ENCODE measurements around the gene BCL2.

BCL2 gene

DNA sequence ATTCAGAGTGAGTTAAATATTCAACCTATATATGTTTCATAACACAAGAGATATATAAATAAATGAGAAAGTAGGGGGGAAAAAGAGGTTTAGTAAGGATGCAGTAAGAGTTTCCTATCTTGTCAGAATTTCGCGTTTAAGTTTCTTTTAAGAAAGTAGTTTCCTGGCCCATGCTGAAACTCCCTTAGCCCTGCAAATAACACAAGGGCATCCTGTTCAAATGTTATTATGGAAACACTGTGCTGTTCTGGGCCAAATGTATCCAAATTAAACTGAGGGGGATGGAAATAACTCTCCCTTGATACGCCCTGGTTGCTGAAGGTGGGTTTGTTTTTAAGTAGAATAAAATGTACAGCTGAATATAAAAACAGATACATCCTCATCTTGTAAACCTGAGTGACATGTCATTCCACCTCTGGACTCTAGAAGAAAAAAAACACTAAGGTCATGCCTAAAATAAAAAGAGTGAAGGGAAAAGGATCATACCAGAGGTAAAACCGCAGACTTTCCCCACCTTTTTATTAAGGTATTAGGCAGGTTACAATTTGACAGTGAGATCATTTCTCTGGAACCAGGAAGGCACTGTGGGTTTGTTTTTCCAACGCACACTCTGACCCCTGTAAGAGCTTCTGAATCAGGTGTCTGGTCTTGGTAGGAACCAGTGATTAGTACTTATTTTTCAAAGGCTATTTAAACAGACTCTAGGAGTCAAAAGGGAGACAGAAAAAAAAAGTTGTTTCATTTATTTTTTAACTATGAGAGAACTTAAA lies 16.7 kb downstream of the BCL2 start:
- in situ Hi-C loops (cut with MboI; ENCODE audit: low sequenced_read_pairs, unreplicated experiment) = no loop called here
- TF ChIP-seq, protein P1, sequence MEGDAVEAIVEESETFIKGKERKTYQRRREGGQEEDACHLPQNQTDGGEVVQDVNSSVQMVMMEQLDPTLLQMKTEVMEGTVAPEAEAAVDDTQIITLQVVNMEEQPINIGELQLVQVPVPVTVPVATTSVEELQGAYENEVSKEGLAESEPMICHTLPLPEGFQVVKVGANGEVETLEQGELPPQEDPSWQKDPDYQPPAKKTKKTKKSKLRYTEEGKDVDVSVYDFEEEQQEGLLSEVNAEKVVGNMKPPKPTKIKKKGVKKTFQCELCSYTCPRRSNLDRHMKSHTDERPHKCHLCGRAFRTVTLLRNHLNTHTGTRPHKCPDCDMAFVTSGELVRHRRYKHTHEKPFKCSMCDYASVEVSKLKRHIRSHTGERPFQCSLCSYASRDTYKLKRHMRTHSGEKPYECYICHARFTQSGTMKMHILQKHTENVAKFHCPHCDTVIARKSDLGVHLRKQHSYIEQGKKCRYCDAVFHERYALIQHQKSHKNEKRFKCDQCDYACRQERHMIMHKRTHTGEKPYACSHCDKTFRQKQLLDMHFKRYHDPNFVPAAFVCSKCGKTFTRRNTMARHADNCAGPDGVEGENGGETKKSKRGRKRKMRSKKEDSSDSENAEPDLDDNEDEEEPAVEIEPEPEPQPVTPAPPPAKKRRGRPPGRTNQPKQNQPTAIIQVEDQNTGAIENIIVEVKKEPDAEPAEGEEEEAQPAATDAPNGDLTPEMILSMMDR (IDR thresholded peaks at IDR 0.05; ENCODE audit: borderline replicate concordance, control extremely low read depth, extremely low read depth, insufficient read depth, missing control alignments) = no peak
- no peak for DNase-seq (ENCODE audit: low spot score)

DNA sequence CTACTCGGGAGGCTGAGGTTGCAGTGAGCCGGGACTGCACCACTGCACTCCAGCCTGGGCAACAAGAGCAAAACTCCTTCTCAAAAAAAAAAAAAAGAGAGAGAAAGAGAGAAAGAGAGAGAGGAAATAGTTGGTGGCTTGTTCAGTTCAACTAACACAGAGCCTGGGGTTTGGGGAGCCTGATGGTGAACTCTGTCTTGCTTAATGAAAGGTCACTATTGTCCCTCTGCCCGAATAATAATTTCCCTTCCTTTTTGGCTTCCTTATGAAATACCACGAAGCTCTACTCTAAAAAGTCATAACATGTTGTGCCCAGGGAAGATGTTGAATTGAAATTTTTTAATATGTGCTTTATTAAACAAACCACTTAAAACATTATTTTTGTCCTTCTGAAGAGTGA lies 17.3 kb downstream of the BCL2 start:
- in situ Hi-C loops (cut with MboI; ENCODE audit: low sequenced_read_pairs, unreplicated experiment) = no loop called here
- TF ChIP-seq, protein P1 (IDR thresholded peaks at IDR 0.05; ENCODE audit: borderline replicate concordance, control extremely low read depth, extremely low read depth, insufficient read depth, missing control alignments) = no peak
- no peak for DNase-seq (ENCODE audit: low spot score)

DNA sequence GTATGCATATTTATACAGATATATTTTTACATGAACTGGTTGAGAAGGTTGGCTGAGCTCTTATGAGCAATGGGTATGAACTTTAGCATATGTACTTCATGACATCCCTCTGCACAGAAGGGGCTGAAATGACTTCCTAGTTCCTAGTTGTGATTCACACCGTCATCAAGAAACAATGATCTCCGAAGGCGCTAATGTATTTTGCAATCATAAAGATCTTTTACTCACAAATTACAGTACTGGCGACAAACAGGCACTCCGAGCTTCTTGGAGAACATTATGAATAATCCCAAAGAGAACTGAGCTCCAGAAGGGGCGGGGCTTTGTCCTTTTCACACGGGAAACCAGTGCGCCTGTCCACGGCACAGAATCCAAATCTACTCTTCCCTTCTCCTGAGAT lies 18.1 kb downstream of the BCL2 start:
- no peak for DNase-seq (ENCODE audit: low spot score)
- in situ Hi-C loops (cut with MboI; ENCODE audit: low sequenced_read_pairs, unreplicated experiment) = no loop called here
- TF ChIP-seq, protein P1 (IDR thresholded peaks at IDR 0.05; ENCODE audit: borderline replicate concordance, control extremely low read depth, extremely low read depth, insufficient read depth, missing control alignments) = no peak

DNA sequence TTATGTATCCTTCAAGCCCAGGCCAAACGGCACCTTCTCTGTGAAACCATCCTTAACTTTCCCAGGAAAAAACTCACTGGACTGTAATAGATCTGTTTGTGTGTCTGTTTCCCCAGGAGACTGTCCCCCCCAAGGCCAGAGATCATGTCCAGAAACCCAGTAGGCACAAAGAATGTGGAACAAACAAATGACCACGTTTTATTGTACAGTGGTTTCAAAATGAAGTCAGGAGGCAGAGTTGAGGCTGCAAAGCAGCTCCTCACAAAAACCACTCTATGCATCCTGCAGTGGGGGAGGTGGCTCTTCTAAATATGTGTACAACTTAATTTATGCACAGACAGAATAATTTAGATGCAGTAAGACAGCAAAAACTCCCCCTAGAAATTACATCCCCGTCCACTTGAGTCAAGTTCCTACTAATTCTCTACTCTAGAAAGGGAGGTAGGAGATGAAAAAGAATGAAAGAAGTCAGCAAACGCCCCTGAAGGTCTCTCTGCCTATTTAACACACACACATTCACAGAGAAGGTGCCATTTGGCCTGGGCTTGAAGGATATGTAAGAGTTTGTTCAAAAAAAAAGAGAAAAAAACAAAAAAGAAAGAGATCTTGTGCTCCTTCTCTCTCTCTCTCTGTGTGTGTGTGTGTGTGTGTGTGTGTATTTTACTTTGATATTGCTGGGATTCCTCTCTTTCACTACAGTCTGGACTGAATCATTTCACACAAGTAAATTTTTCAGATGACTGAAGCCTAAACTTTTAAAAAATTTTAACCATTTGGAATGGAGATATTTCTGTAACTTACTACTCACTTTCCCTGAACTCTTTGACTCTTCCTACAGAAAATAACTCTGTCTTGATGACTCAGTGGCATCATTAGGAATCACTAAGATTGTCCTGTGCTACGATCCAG lies 19.5 kb downstream of the BCL2 start:
- in situ Hi-C loops (cut with MboI; ENCODE audit: low sequenced_read_pairs, unreplicated experiment) = no loop called here
- peak; percentile 53 for DNase-seq (ENCODE audit: low spot score)
- TF ChIP-seq, protein P1 (IDR thresholded peaks at IDR 0.05; ENCODE audit: borderline replicate concordance, control extremely low read depth, extremely low read depth, insufficient read depth, missing control alignments) = no peak

DNA sequence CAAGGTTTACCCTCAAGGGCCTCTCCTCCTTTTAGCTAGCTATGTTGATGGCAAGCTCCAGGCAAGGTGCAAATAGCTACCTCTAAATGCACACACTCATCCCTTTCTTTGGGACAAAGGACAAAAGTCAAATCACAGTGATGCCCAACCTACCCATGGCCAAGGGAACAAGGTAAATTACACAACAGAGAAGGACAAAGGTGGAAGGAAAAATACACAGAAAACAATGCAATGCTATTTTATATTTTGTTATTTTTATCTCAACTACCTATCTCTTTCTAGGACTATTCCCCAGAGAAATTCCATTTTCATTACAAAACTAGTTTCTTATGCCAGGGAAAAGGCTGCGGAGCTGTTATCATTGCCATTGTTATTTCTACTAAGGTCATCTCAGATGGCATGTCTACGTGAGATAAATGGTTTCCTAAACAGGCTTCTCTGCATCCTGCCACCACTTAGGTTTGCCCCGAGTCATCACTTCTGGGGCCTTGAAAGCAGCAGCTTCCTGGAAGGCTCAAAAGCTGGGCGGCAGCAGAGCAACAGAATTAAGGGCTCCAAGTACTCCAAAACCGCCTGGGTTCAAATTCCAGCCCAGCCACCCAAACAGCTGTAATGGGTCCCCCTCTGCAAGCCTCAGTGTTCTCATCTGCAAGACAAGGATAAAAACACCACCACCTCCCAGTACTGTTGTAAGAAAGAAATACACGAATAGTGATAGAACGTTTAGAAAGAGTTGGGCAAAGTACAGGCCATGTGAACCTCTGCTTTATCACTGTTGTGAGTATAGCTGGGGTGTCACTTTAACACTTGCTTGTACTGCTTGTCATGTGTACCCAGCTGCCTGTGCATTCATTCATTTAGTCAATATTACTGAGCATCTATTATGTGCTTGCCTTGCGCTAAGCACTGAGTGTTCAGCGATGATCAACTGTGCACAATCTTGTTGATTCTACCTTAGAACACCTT lies 20.9 kb downstream of the BCL2 start:
- in situ Hi-C loops (cut with MboI; ENCODE audit: low sequenced_read_pairs, unreplicated experiment) = no loop called here
- TF ChIP-seq, protein P1 (IDR thresholded peaks at IDR 0.05; ENCODE audit: borderline replicate concordance, control extremely low read depth, extremely low read depth, insufficient read depth, missing control alignments) = no peak
- DNase-seq (ENCODE audit: low spot score) = no peak
